ENCODE results near the gene TEX30.

The TEX30 gene

DNA sequence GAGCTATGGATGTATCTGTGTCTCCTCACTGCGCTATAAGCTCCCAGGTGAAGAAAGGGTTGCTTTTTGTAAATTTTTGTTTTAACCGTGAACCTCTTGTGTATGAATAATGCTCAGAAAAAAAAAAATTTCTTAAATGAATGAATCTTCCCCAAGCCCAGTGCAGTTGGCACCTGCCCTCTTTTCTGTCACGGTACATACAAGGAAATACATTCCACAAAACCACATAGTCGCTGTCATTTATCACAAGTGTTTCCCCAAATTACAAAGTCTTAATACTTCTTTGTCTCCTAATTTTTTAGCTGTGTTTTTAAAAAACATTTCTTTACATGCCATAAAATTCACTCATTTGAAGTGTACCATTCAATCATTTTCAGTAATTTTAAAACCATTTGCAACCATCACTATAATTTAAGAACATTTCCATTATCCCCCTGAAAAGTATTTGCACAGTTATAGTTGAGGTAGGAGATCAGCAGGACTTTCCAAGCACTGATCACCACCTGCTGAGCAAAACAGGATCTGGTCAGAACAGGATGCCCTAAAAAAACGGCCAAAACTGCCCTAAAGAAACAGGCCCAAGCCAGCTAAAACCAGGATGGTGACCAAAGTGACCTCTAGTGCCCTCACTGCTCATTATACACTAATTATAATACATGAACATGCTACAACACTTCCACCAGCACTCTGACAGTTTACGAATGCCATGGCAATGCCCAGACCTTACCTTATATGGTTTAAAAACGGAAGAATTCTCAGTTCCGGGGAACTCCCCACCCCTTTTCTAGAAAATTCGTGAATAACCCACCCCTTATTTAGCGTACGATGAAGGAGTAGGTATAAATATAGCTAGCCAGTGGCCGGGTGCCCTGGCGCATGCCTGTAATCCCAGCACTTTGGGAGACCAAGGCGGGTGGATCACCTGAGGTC, 1.3 kb upstream of the TEX30 start:
- Histone ChIP-seq H3K9me3 (ENCODE audit: control insufficient read depth, low read depth, low read length) (no peaks in the 10 kb centered on the region), H3K27ac (ENCODE audit: low read length) (no peak overlapping the region), H3K4me3 (ENCODE audit: low read length) (no peak overlapping the region), H3K36me3 (ENCODE audit: control insufficient read depth, low read depth, low read length) (no peaks in the 10 kb centered on the region), H3K9ac (ENCODE audit: low read length) (no peak overlapping the region), H3K27me3 (ENCODE audit: control insufficient read depth, insufficient read depth, low read length) (peaks cover 23% of the 10 kb centered on the region), H3K4me1 (ENCODE audit: control insufficient read depth, low read depth, low read length) (no peaks in the 10 kb centered on the region)

DNA sequence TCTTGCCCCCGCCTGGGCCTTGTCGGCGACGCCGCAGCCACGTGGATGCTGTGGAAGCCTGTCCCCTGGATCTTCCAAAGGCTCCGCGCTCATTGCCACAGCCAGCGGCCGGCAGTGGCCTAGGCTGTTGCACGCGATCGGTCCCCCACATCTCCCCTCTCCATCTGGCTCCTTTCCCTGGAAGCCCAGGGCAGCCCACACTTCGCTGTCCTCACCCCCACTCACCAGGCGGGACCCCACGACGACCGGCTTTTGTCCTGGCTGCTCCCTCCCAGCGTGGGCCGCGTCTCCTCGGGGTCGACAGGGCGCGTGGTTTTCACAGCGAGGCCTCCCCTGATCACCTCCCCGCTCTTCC, 605 bp upstream of the TEX30 start:
- Histone ChIP-seq H3K36me3 (ENCODE audit: control insufficient read depth, low read depth, low read length) (no peaks in the 10 kb centered on the region), H3K9me3 (ENCODE audit: control insufficient read depth, low read depth, low read length) (no peaks in the 10 kb centered on the region), H3K27me3 (ENCODE audit: control insufficient read depth, insufficient read depth, low read length) (peaks cover 23% of the 10 kb centered on the region), H3K9ac (ENCODE audit: low read length) (no peak overlapping the region), H3K4me1 (ENCODE audit: control insufficient read depth, low read depth, low read length) (no peaks in the 10 kb centered on the region), H3K27ac (ENCODE audit: low read length) (no peak overlapping the region), H3K4me3 (ENCODE audit: low read length) (peak overlapping the region; percentile 85)

DNA sequence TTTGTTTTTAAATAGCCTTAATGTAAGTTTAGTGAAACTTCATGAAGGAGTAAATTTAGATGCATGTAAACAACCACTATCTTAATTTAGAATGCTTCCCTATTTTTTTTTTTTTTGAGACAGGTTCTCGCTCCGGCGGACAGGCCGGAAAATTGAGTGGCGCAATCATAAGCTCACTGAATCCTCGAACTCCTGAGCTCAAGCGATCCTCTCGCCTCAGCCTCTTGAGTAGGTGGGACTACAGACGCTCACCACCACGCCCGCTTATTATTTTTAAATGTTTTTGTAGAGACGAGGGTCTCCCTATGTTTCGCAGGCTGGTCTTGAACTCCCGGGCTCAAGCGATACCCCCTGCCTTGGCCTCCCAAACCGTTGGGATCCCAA, 1.6 kb downstream of the TEX30 start:
- H3K27me3 ChIP-seq (ENCODE audit: control insufficient read depth, insufficient read depth, low read length): peaks cover 23% of the 10 kb centered on the region
- H3K4me3 ChIP-seq (ENCODE audit: low read length): no peak overlapping the region
- H3K27ac ChIP-seq (ENCODE audit: low read length): no peak overlapping the region
- no peaks in the 10 kb centered on the region for H3K9me3 ChIP-seq (ENCODE audit: control insufficient read depth, low read depth, low read length)
- H3K36me3 ChIP-seq (ENCODE audit: control insufficient read depth, low read depth, low read length): no peaks in the 10 kb centered on the region
- no peak overlapping the region for H3K9ac ChIP-seq (ENCODE audit: low read length)
- H3K4me1 ChIP-seq (ENCODE audit: control insufficient read depth, low read depth, low read length): no peaks in the 10 kb centered on the region

DNA sequence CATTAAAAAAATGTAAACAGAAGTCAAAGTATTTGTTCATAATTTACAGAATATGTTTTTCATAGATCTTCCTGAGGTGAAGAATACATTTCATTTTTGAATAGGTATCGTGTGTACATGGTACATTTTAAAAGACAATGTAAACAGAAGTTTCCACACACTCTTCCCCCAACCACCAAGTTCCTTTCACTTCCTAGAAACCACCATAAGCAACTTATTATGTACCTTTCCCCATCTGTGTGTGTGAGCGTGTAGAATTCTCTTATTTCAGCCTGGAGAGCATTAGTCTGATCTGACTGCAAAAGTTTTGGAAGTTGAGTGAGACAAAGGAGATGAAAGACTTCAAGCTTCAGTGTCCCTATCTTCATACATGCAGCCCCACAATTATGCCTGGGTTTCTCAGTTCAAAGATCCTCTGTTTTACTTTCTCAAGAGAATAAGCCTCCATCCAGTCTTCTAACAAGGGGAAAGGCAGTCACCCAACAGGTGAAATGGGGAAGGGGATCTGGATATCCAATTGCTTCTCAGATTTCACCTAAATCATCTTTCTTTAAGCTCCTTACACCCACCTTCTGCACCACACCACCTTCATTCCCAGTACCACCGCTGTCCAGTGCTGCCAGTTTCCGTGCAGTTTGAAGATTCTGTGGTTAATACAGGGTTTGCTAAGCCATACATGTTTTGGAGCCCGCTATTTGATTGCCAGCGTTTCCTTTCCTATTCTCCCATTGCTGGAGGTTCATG, 2.1 kb downstream of the TEX30 start:
- Histone ChIP-seq H3K36me3 (ENCODE audit: control insufficient read depth, low read depth, low read length) (peaks cover under 1% of the 10 kb centered on the region), H3K9me3 (ENCODE audit: control insufficient read depth, low read depth, low read length) (no peaks in the 10 kb centered on the region), H3K9ac (ENCODE audit: low read length) (no peak overlapping the region), H3K27me3 (ENCODE audit: control insufficient read depth, insufficient read depth, low read length) (peaks cover 23% of the 10 kb centered on the region), H3K27ac (ENCODE audit: low read length) (no peak overlapping the region), H3K4me3 (ENCODE audit: low read length) (no peak overlapping the region), H3K4me1 (ENCODE audit: control insufficient read depth, low read depth, low read length) (no peaks in the 10 kb centered on the region)

DNA sequence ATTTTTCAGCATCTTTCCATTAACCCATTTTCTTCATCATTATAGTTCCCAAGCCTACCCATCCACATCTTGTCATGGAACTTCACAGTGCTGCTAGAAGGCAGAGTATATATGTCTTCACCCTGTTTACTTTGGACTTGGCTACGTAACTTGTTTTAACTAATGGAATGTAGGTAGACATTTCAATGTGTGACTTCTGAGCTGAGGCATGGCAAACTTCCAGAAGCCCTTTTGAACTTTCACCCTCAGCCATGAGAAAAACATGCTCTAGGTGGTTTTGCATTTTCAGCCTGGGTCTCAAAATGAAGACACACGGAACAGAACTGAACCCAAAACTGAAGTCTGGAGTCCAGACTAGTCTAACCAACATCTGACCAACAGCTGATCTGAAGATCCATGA, 3.2 kb downstream of the TEX30 start:
- H3K27ac ChIP-seq (ENCODE audit: low read length): no peak overlapping the region
- H3K27me3 ChIP-seq (ENCODE audit: control insufficient read depth, insufficient read depth, low read length): peaks cover 23% of the 10 kb centered on the region
- no peak overlapping the region for H3K4me3 ChIP-seq (ENCODE audit: low read length)
- no peaks in the 10 kb centered on the region for H3K4me1 ChIP-seq (ENCODE audit: control insufficient read depth, low read depth, low read length)
- no peak overlapping the region for H3K9ac ChIP-seq (ENCODE audit: low read length)
- peaks cover 8% of the 10 kb centered on the region for H3K36me3 ChIP-seq (ENCODE audit: control insufficient read depth, low read depth, low read length)
- H3K9me3 ChIP-seq (ENCODE audit: control insufficient read depth, low read depth, low read length): no peaks in the 10 kb centered on the region

DNA sequence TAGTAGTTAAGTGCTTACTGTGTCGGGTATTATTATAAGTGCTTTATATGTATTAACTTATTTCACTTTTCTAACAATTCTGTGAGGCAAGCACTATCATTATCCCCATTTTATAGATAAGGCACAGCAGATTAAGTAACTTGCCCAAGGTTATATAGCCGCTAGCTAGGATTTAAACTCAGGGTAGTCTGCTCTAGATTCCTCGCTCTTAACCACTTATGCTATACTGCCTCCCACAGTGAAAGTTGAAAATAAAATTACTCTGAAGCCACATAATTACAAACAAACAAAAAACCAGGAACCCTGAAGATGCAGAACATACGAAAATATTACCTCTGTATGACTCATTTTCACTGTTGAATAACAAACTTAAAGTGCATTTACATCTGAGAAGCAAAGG, 3.9 kb downstream of the TEX30 start:
- no peak overlapping the region for H3K27ac ChIP-seq (ENCODE audit: low read length)
- no peak overlapping the region for H3K4me3 ChIP-seq (ENCODE audit: low read length)
- peaks cover 8% of the 10 kb centered on the region for H3K36me3 ChIP-seq (ENCODE audit: control insufficient read depth, low read depth, low read length)
- no peak overlapping the region for H3K9ac ChIP-seq (ENCODE audit: low read length)
- H3K27me3 ChIP-seq (ENCODE audit: control insufficient read depth, insufficient read depth, low read length): peaks cover 20% of the 10 kb centered on the region
- H3K4me1 ChIP-seq (ENCODE audit: control insufficient read depth, low read depth, low read length): no peaks in the 10 kb centered on the region
- no peaks in the 10 kb centered on the region for H3K9me3 ChIP-seq (ENCODE audit: control insufficient read depth, low read depth, low read length)

DNA sequence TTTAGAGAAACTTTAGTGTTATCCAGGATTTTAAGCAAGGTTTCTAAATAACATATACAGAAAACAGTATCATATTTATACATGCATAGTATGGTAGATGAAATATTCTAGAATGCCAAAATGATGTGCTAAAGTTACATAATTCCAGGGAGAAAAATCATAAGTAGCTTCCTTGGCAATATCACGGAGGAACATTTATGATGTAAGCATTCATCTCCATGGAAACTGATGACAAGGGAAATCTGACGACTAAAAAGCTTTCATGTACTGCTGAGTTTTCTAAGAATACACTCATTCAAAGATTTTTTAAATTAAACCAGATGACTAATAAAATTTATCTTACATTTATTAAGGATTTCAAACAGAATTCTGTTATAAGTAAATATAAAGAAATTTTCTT, 4.7 kb downstream of the TEX30 start:
- Histone ChIP-seq H3K9me3 (ENCODE audit: control insufficient read depth, low read depth, low read length) (no peaks in the 10 kb centered on the region), H3K36me3 (ENCODE audit: control insufficient read depth, low read depth, low read length) (peaks cover 8% of the 10 kb centered on the region), H3K4me3 (ENCODE audit: low read length) (no peak overlapping the region), H3K4me1 (ENCODE audit: control insufficient read depth, low read depth, low read length) (no peaks in the 10 kb centered on the region), H3K9ac (ENCODE audit: low read length) (no peak overlapping the region), H3K27ac (ENCODE audit: low read length) (no peak overlapping the region), H3K27me3 (ENCODE audit: control insufficient read depth, insufficient read depth, low read length) (peaks cover 12% of the 10 kb centered on the region)

DNA sequence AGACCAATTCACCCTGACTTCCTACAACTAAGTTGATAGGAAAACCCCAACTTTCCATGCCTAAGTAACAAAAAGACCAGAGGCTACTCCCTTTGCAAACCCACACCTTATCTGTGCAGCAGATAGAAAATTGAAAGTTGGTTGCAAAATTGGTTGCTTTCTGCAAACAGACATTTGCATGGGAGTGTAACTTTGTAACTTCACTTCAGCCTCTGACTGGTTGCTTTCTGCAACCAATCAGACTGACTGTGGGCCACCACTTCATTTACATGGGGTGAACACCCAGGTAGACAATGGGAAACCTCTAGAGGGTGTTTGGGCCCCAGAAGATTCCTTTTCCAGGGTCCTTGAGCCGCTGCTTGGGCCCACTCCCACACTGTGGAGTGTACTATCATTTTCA, 9.8 kb downstream of the TEX30 start:
- Histone ChIP-seq H3K4me3 (ENCODE audit: low read length) (no peak overlapping the region), H3K27ac (ENCODE audit: low read length) (no peak overlapping the region), H3K36me3 (ENCODE audit: control insufficient read depth, low read depth, low read length) (peaks cover 8% of the 10 kb centered on the region), H3K27me3 (ENCODE audit: control insufficient read depth, insufficient read depth, low read length) (no peaks in the 10 kb centered on the region), H3K9ac (ENCODE audit: low read length) (no peak overlapping the region), H3K9me3 (ENCODE audit: control insufficient read depth, low read depth, low read length) (no peaks in the 10 kb centered on the region), H3K4me1 (ENCODE audit: control insufficient read depth, low read depth, low read length) (no peaks in the 10 kb centered on the region)

DNA sequence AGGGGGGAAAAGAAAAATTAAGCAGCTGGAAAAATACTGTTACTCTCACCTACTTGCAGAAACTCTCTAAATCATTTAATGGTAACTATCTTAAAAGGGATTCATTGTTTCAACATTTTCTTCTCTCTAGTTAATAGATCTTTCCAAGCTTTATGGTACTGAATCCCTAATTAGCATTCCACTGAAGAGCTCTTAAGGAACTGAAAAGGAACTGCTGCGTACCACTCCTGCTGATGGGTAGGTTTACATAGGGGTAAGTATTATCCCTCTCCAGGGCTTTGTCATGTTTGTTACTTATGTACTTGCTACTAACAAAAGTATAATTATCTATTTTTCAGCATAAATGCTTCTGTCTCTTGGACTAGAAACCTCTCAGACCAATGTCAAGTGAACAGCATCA, 12.5 kb downstream of the TEX30 start:
- Histone ChIP-seq H3K27ac (ENCODE audit: low read length) (no peak overlapping the region), H3K9ac (ENCODE audit: low read length) (no peak overlapping the region), H3K36me3 (ENCODE audit: control insufficient read depth, low read depth, low read length) (peaks cover 3% of the 10 kb centered on the region), H3K9me3 (ENCODE audit: control insufficient read depth, low read depth, low read length) (no peaks in the 10 kb centered on the region), H3K4me1 (ENCODE audit: control insufficient read depth, low read depth, low read length) (no peaks in the 10 kb centered on the region), H3K27me3 (ENCODE audit: control insufficient read depth, insufficient read depth, low read length) (no peaks in the 10 kb centered on the region), H3K4me3 (ENCODE audit: low read length) (no peak overlapping the region)

DNA sequence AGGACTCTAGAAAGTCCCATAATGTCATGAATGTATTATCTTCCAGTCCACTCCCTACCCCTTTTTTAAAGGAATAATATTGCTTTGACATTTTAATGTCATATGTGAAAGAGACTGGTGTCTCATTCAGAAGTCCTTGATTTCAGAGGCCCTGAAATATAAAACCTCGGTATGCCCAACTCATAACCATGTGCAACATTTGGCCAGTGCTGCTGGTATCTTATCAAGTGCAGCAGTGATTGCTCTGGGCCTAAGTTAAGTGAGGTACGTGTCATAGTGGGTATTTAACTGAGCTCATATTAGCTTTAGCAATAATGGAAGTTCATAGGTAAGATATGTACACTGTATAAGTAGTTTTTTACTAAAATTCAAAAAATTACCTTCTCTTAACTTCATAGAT, 14.7 kb downstream of the TEX30 start:
- H3K27me3 ChIP-seq (ENCODE audit: control insufficient read depth, insufficient read depth, low read length): no peaks in the 10 kb centered on the region
- no peak overlapping the region for H3K4me3 ChIP-seq (ENCODE audit: low read length)
- no peaks in the 10 kb centered on the region for H3K36me3 ChIP-seq (ENCODE audit: control insufficient read depth, low read depth, low read length)
- no peak overlapping the region for H3K27ac ChIP-seq (ENCODE audit: low read length)
- H3K9me3 ChIP-seq (ENCODE audit: control insufficient read depth, low read depth, low read length): no peaks in the 10 kb centered on the region
- no peaks in the 10 kb centered on the region for H3K4me1 ChIP-seq (ENCODE audit: control insufficient read depth, low read depth, low read length)
- no peak overlapping the region for H3K9ac ChIP-seq (ENCODE audit: low read length)

DNA sequence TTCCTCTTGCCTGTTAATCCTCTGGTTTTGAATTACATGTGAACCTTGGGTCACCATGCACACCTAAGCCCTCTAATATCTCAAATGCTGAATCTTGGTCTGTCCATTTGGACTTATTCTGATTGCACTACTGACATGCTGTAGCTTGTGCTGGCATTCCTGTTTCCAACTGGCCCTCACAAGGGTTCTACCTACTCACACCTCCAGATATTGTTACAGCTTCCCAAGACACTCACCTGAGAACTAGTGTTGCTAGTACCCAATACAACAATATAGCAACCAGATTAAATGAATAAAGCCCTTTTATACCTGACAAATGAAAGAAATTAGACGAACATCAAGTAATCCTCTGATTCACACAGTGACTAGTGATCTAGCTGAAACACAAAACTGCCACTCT, 16.6 kb downstream of the TEX30 start:
- no peaks in the 10 kb centered on the region for H3K4me1 ChIP-seq (ENCODE audit: control insufficient read depth, low read depth, low read length)
- H3K27ac ChIP-seq (ENCODE audit: low read length): no peak overlapping the region
- H3K9ac ChIP-seq (ENCODE audit: low read length): no peak overlapping the region
- no peaks in the 10 kb centered on the region for H3K9me3 ChIP-seq (ENCODE audit: control insufficient read depth, low read depth, low read length)
- no peak overlapping the region for H3K4me3 ChIP-seq (ENCODE audit: low read length)
- no peaks in the 10 kb centered on the region for H3K27me3 ChIP-seq (ENCODE audit: control insufficient read depth, insufficient read depth, low read length)
- H3K36me3 ChIP-seq (ENCODE audit: control insufficient read depth, low read depth, low read length): no peaks in the 10 kb centered on the region

DNA sequence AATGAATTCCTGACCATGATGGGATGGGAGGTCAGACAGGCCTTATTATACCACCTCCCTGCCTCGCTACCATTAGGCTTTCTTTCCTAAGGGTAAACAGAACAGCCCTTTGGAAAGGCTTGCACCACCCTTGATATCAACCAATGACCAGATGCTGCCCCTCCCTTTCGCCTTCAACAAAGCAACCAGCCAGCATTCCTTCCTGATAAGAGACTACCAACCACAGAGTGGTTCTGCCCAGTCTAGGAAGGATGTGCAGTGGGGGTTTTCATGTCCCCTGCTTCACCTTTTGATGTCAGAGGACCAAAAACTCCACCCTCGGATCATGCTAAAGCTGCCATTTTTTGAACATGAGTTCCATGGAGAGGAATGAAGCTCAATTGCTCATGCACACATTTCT, 21.7 kb downstream of the TEX30 start:
- Histone ChIP-seq H3K4me1 (ENCODE audit: control insufficient read depth, low read depth, low read length) (no peaks in the 10 kb centered on the region), H3K27ac (ENCODE audit: low read length) (no peak overlapping the region), H3K4me3 (ENCODE audit: low read length) (no peak overlapping the region), H3K9ac (ENCODE audit: low read length) (no peak overlapping the region), H3K9me3 (ENCODE audit: control insufficient read depth, low read depth, low read length) (no peaks in the 10 kb centered on the region), H3K27me3 (ENCODE audit: control insufficient read depth, insufficient read depth, low read length) (no peaks in the 10 kb centered on the region), H3K36me3 (ENCODE audit: control insufficient read depth, low read depth, low read length) (no peaks in the 10 kb centered on the region)
